ENCODE measurements around the gene HOXB5.

DNA sequence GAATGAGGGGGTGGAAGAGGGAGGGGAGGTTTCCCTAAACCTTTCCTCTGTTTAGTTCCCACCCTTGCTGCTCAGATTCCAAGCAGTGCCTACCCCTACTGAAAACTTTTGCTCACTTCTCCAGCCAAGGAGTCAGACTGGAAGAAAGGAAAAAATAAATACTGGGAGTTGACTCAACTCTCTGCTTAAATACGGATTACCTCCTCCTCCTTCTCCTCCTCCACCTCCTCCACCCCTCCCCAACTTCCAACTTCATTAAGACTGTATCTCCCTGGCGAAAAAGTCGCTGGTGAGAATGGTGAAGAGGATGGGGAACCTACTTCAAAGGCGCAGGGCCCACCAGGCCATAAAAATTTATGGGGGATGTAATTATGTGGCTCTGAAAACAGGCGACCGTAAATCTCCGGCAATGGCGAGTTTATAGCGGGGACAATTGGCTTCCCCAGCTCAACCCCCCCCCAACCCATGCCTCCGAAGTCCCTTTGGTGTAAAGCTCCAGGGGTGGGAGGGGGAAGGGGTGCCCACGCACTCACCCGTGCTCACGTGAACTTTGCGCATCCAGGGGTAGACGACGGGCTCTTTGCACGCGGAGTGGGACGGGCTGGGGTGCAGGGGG, 16.1 kb downstream of the HOXB5 start:
- TF ChIP-seq CTCF (IDR thresholded peaks at IDR 0.05; ENCODE audit: insufficient read depth, low read depth, low read length) (no peak), EZH2 (IDR thresholded peaks at IDR 0.05; ENCODE audit: insufficient read depth, low read length) (peak; percentile 65)
